GM18868 (cell line): ENCODE results near the gene ZNF688.
"Not testable (repeated sequence)": the region's sequence is repeated elsewhere in the genome, so short reads cannot be mapped to it uniquely, and the experiment has no call there.

Experiments used
- ATAC-seq: cut with Tn5 transposase; IDR thresholded peaks from one replicate; pipeline ENCODE4 v1.9.1; 2021; ENCODE audit warnings: mild to moderate bottlenecking, moderate library complexity; ENCODE audit not compliant: unreplicated experiment

The ZNF688 gene

GRCh38 chr16:30535106-30535776 is 36.3 kb downstream of the ZNF688 start:
- no peak for ATAC-seq

- ATAC-seq = peak; percentile 63
Observed at GRCh38 chr16:30534368-30535105, 37.0 kb downstream of the ZNF688 start, which contains the start of gene ZNF747. TSS of gene ZNF747 (minus strand) at chr16:30534858. CDS start at chr16:30534679, 179 bp downstream.

GRCh38 chr16:30533748-30534367 is 37.7 kb downstream of the ZNF688 start:
- ATAC-seq = peak; percentile 5

GRCh38 chr16:30533146-30533522 is 38.4 kb downstream of the ZNF688 start:
- ATAC-seq = no peak

- no peak for ATAC-seq
Observed at GRCh38 chr16:30532285-30533145, 39.0 kb downstream of the ZNF688 start.

GRCh38 chr16:30530163-30531037 is 41.1 kb downstream of the ZNF688 start:
- no peak for ATAC-seq

- ATAC-seq = no peak
Observed at GRCh38 chr16:30528799-30529457, 42.6 kb downstream of the ZNF688 start.

GRCh38 chr16:30527635-30528178 is 43.8 kb downstream of the ZNF688 start:
- ATAC-seq = no peak

GRCh38 chr16:30526823-30527634 is 44.5 kb downstream of the ZNF688 start:
- peak; percentile 84 for ATAC-seq

GRCh38 chr16:30526137-30526822 is 45.2 kb downstream of the ZNF688 start, which contains the start of gene ZNF768:
TSS of gene ZNF768 (minus strand) at chr16:30526566. CDS start at chr16:30526413, 153 bp downstream.
- peak; percentile 13 for ATAC-seq

GRCh38 chr16:30525844-30526136 is 45.7 kb downstream of the ZNF688 start:
- ATAC-seq = no peak

GRCh38 chr16:30524575-30525568 is 46.6 kb downstream of the ZNF688 start:
- no peak for ATAC-seq

- no peak for ATAC-seq
Observed at GRCh38 chr16:30523768-30524574, 47.5 kb downstream of the ZNF688 start.

- ATAC-seq = not testable (repeated sequence)
Observed at GRCh38 chr16:30522702-30523463, 48.6 kb downstream of the ZNF688 start.
